Measurements from ENCODE around the gene ERMARD.

DNA sequence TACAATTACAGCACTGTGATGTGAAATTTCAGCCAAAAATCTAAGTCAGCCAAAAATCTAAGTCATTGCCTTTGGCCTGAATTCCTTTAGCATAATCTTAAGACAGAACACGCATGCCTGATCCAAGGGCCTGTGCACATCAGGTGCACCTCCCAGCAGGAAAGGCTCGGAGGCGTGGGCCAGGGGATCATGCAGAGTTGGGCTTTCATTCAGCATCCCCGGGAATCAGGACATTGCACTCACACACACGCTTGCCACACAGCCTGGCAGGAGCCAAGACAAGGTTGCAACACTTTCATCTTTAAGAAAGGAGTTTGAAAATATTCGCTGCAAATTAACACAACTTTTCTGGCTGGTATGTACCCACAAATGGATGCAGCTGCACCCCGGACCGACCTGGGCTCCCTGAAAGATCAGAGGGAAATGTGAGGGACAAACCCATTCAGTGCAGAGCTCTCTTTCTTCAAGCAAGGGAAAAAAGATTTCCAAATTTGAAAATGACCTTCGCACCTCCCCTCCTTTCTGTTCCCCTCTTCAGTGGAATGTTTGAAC is 48.8 kb downstream of the ERMARD start:
- TF ChIP-seq SP1 (CRISPR knock-in tag; conservative IDR thresholded peaks at IDR 0.05) (no peak), CTCF (IDR thresholded peaks at IDR 0.05) (no peak), NR2C2 (CRISPR knock-in tag; IDR thresholded peaks at IDR 0.05) (no peak)
- TF ChIP-seq, protein P1, sequence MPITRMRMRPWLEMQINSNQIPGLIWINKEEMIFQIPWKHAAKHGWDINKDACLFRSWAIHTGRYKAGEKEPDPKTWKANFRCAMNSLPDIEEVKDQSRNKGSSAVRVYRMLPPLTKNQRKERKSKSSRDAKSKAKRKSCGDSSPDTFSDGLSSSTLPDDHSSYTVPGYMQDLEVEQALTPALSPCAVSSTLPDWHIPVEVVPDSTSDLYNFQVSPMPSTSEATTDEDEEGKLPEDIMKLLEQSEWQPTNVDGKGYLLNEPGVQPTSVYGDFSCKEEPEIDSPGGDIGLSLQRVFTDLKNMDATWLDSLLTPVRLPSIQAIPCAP (CRISPR knock-in tag; IDR thresholded peaks at IDR 0.05) = no peak
- TF ChIP-seq, protein P2, sequence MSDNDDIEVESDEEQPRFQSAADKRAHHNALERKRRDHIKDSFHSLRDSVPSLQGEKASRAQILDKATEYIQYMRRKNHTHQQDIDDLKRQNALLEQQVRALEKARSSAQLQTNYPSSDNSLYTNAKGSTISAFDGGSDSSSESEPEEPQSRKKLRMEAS (CRISPR knock-in tag; IDR thresholded peaks at IDR 0.05) = no peak

All from WTC11 (cell line).